ENCODE measurements around the gene HSF4. TPM values are rescaled to one million over a fixed set of nuclear protein-coding genes. Genes with fewer than 3 reads are reported as not detected.

The HSF4 gene
- total RNA-seq, 2 experiments from 2014 or later: 8.1 to 17.0 TPM

DNA sequence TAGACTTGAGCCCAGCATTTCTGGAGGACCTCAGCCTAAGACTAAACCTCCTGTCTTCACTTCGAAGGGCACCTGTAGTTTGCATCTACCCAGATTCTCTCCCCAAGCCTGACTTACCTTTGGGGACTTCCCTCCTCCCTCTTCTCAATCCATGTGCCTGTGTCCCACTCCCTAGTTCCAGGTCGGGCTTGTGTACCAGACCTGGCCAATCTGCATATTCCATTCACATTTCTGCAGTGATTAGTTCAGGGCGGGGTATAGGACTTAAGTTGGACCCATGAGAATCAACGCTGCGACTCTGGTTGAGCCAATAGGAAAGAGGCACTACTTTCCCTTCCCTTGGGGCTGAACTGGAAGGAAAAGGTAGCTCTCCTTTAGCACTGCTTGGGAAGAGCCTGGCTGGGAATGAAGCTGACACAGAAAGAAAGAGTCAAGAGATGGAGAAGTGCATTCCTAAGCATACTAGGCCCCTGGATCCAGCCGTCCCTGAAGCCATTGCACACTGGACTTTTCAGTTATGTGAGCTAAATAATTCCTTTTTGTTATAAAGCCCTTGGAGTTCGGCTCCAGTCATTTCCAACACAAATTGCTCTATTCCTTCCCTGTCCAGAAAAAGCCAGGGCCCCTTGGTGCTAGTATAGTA is 7.3 kb upstream of the HSF4 start:
- BruUV-seq (replicated peaks): no TSS peak
- CTCF ChIA-PET (ENCODE audit: unreplicated experiment): interaction anchor here (0.8 kb wide), 1 partner anchor 8 kb away, joined by 3 read pairs; no protein-coding TSS in a partner anchor

GRCh38 chr16:67157892-67158635 is 6.5 kb upstream of the HSF4 start:
- peaks cover 21% of the 10 kb centered on the region for H3K4me1 ChIP-seq (ENCODE audit: insufficient read depth, low read length, poor library complexity, severe bottlenecking)
- H3K4me3 ChIP-seq (ENCODE audit: low read depth, low read length, poor library complexity, severe bottlenecking): peak overlapping the region; percentile 89
- no peaks in the 10 kb centered on the region for H3K9me2 ChIP-seq (ENCODE audit: insufficient read depth, low read length)
- no peaks in the 10 kb centered on the region for H3K79me2 ChIP-seq (ENCODE audit: insufficient read depth, low read depth, low read length)
- no peak overlapping the region for H2AFZ ChIP-seq (ENCODE audit: low read length)
- no peak for TF ChIP-seq EZH2phosphoT487 (IDR thresholded peaks at IDR 0.05; ENCODE audit: borderline replicate concordance, low read depth, low read length)
- TF ChIP-seq CTCF (conservative IDR thresholded peaks at IDR 0.05; ENCODE audit: low read length): no peak
- H3K36me3 ChIP-seq (ENCODE audit: insufficient read depth, low read length): no peaks in the 10 kb centered on the region
- TSS peak; percentile 64 for BruUV-seq (replicated peaks)
- no peak for DNase-seq (ENCODE audit: low spot score)
- H3K4me2 ChIP-seq (ENCODE audit: low read length): peak overlapping the region; percentile 98
- H3K9me3 ChIP-seq (ENCODE audit: low read length): no peaks in the 10 kb centered on the region
- H3K27ac ChIP-seq (ENCODE audit: low read depth, low read length, poor library complexity, severe bottlenecking): no peak overlapping the region
- ChIA-PET CTCF (ENCODE audit: unreplicated experiment) (interaction anchor here (0.8 to 1.0 kb wide), 2 partner anchors 9 to 10 kb away, joined by 3 to 7 read pairs; no protein-coding TSS in a partner anchor), POLR2A (no interaction called here)
- intact Hi-C loops (cut with micrococcal nuclease; ENCODE audit: unreplicated experiment): no loop called here
- H4K20me1 ChIP-seq (ENCODE audit: insufficient read depth, low read length): no peaks in the 10 kb centered on the region

More for the DNA sequence above, 7.3 kb upstream of the HSF4 start:
- no peak overlapping the region for H3K4me2 ChIP-seq (ENCODE audit: low read length)
- no peak for DNase-seq (ENCODE audit: low spot score)
- H3K4me1 ChIP-seq (ENCODE audit: insufficient read depth, low read length, poor library complexity, severe bottlenecking): peaks cover 21% of the 10 kb centered on the region
- H3K9me3 ChIP-seq (ENCODE audit: low read length): no peaks in the 10 kb centered on the region
- TF ChIP-seq CTCF (conservative IDR thresholded peaks at IDR 0.05; ENCODE audit: low read length) (no peak), EZH2phosphoT487 (IDR thresholded peaks at IDR 0.05; ENCODE audit: borderline replicate concordance, low read depth, low read length) (no peak)
- no peak overlapping the region for H3K27ac ChIP-seq (ENCODE audit: low read depth, low read length, poor library complexity, severe bottlenecking)
- POLR2A ChIA-PET: no interaction called here
- no peaks in the 10 kb centered on the region for H3K36me3 ChIP-seq (ENCODE audit: insufficient read depth, low read length)
- H2AFZ ChIP-seq (ENCODE audit: low read length): no peak overlapping the region
- no peaks in the 10 kb centered on the region for H4K20me1 ChIP-seq (ENCODE audit: insufficient read depth, low read length)
- no peak overlapping the region for H3K4me3 ChIP-seq (ENCODE audit: low read depth, low read length, poor library complexity, severe bottlenecking)
- H3K79me2 ChIP-seq (ENCODE audit: insufficient read depth, low read depth, low read length): no peaks in the 10 kb centered on the region
- H3K9me2 ChIP-seq (ENCODE audit: insufficient read depth, low read length): no peaks in the 10 kb centered on the region
- intact Hi-C loops (cut with micrococcal nuclease; ENCODE audit: unreplicated experiment): no loop called here
